ENCODE data around the gene ARHGAP1. TPM values are rescaled to one million over a fixed set of nuclear protein-coding genes. Genes with fewer than 3 reads are reported as not detected.

Gene ARHGAP1
- total and polyA plus RNA-seq, 2 of the 13 experiments (the other 11 are each of a cell fraction or from before 2014, with no cell fraction given) = 18.6 to 30.3 TPM

DNA sequence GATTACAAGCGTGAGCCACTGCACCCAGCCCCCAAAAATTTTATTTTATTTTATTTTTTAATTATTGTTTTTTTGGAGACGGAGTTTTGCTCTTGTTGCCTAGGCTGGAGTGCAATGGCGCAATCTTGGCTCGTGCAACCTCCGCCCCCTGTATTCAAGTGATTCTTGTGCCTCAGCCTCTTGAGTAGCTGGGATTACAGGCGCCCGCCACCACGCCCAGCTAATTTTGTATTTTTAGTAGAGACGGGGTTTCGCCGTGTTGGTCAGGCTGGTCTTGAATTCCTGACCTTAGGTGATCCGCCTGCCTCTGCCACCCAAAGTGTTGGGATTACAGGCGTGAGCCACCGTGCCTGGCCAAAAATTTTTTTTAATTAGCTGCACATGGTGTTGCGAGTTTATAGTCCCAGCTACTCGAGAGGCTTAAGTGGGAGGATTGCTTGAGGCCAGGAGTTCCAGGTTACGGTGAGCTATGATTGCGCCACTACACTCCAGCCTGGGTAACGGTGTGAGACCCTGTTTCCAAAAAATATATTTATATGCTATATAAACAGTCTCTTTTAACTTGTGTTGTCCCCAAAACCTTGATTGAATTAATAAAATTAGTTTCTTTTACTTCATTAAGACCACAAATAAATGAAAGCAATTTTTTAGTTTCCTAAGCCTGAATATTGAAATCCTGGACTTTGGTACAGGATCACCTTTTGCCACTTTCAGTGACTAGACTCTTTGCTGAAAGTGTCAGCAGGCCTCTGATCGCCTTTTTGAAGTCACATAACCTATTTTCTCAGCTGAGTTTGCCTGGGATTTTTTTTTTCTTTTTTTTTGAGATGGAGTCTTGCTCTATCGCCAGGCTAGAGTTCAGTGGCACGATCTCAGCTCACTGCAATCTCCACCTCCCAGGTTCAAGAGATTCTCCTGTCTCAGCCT is 66.9 kb downstream of the ARHGAP1 start (continued):
- TF ChIP-seq, protein P1, sequence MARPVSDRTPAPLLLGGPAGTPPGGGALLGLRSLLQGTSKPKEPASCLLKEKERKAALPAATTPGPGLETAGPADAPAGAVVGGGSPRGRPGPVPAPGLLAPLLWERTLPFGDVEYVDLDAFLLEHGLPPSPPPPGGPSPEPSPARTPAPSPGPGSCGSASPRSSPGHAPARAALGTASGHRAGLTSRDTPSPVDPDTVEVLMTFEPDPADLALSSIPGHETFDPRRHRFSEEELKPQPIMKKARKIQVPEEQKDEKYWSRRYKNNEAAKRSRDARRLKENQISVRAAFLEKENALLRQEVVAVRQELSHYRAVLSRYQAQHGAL (CRISPR knock-in tag; IDR thresholded peaks at IDR 0.05; ENCODE audit: not compliant biosample characterization) = no peak
- TF ChIP-seq, protein P2, sequence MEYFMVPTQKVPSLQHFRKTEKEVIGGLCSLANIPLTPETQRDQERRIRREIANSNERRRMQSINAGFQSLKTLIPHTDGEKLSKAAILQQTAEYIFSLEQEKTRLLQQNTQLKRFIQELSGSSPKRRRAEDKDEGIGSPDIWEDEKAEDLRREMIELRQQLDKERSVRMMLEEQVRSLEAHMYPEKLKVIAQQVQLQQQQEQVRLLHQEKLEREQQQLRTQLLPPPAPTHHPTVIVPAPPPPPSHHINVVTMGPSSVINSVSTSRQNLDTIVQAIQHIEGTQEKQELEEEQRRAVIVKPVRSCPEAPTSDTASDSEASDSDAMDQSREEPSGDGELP (IDR thresholded peaks at IDR 0.05; ENCODE audit: borderline replicate concordance, low read depth) = peak; percentile 86
- TF ChIP-seq, protein P3, sequence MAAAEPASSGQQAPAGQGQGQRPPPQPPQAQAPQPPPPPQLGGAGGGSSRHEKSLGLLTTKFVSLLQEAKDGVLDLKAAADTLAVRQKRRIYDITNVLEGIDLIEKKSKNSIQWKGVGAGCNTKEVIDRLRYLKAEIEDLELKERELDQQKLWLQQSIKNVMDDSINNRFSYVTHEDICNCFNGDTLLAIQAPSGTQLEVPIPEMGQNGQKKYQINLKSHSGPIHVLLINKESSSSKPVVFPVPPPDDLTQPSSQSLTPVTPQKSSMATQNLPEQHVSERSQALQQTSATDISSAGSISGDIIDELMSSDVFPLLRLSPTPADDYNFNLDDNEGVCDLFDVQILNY (CRISPR knock-in tag; conservative IDR thresholded peaks at IDR 0.05) = no peak
- TF ChIP-seq ZFX (CRISPR knock-in tag; IDR thresholded peaks at IDR 0.05; ENCODE audit: low read depth) (no peak), YEATS2 (CRISPR knock-in tag; IDR thresholded peaks at IDR 0.05; ENCODE audit: borderline replicate concordance) (no peak), ZIK1 (CRISPR knock-in tag; IDR thresholded peaks at IDR 0.05; ENCODE audit: borderline replicate concordance, low read depth) (no peak), ZNF337 (CRISPR knock-in tag; IDR thresholded peaks at IDR 0.05; ENCODE audit: borderline replicate concordance, low read depth) (no peak), POLR2G (IDR thresholded peaks at IDR 0.05; ENCODE audit: low read depth, low read length) (no peak), PPARG (CRISPR knock-in tag; conservative IDR thresholded peaks at IDR 0.05) (0 out of 2 replicates have a peak, but pooled peaks have one; percentile 23), SP140L (CRISPR knock-in tag; IDR thresholded peaks at IDR 0.05; ENCODE audit: borderline replicate concordance) (no peak), SOX6 (IDR thresholded peaks at IDR 0.05) (no peak), SOX6 (CRISPR knock-in tag; IDR thresholded peaks at IDR 0.05) (no peak; the same call in 1 of the 2 replicates), SP1 (IDR thresholded peaks at IDR 0.05) (no peak), SP1 (CRISPR knock-in tag; IDR thresholded peaks at IDR 0.05) (no peak)
- TF ChIP-seq, protein P4, sequence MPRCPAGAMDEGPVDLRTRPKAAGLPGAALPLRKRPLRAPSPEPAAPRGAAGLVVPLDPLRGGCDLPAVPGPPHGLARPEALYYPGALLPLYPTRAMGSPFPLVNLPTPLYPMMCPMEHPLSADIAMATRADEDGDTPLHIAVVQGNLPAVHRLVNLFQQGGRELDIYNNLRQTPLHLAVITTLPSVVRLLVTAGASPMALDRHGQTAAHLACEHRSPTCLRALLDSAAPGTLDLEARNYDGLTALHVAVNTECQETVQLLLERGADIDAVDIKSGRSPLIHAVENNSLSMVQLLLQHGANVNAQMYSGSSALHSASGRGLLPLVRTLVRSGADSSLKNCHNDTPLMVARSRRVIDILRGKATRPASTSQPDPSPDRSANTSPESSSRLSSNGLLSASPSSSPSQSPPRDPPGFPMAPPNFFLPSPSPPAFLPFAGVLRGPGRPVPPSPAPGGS (CRISPR knock-in tag; IDR thresholded peaks at IDR 0.05) = no peak
- TF ChIP-seq, protein P5, sequence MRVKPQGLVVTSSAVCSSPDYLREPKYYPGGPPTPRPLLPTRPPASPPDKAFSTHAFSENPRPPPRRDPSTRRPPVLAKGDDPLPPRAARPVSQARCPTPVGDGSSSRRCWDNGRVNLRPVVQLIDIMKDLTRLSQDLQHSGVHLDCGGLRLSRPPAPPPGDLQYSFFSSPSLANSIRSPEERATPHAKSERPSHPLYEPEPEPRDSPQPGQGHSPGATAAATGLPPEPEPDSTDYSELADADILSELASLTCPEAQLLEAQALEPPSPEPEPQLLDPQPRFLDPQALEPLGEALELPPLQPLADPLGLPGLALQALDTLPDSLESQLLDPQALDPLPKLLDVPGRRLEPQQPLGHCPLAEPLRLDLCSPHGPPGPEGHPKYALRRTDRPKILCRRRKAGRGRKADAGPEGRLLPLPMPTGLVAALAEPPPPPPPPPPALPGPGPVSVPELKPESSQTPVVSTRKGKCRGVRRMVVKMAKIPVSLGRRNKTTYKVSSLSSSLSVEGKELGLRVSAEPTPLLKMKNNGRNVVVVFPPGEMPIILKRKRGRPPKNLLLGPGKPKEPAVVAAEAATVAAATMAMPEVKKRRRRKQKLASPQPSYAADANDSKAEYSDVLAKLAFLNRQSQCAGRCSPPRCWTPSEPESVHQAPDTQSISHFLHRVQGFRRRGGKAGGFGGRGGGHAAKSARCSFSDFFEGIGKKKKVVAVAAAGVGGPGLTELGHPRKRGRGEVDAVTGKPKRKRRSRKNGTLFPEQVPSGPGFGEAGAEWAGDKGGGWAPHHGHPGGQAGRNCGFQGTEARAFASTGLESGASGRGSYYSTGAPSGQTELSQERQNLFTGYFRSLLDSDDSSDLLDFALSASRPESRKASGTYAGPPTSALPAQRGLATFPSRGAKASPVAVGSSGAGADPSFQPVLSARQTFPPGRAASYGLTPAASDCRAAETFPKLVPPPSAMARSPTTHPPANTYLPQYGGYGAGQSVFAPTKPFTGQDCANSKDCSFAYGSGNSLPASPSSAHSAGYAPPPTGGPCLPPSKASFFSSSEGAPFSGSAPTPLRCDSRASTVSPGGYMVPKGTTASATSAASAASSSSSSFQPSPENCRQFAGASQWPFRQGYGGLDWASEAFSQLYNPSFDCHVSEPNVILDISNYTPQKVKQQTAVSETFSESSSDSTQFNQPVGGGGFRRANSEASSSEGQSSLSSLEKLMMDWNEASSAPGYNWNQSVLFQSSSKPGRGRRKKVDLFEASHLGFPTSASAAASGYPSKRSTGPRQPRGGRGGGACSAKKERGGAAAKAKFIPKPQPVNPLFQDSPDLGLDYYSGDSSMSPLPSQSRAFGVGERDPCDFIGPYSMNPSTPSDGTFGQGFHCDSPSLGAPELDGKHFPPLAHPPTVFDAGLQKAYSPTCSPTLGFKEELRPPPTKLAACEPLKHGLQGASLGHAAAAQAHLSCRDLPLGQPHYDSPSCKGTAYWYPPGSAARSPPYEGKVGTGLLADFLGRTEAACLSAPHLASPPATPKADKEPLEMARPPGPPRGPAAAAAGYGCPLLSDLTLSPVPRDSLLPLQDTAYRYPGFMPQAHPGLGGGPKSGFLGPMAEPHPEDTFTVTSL (CRISPR knock-in tag; IDR thresholded peaks at IDR 0.05; ENCODE audit: borderline replicate concordance) = peak; percentile 47; the same call in 1 of the 2 replicates
- TF ChIP-seq, protein P6, sequence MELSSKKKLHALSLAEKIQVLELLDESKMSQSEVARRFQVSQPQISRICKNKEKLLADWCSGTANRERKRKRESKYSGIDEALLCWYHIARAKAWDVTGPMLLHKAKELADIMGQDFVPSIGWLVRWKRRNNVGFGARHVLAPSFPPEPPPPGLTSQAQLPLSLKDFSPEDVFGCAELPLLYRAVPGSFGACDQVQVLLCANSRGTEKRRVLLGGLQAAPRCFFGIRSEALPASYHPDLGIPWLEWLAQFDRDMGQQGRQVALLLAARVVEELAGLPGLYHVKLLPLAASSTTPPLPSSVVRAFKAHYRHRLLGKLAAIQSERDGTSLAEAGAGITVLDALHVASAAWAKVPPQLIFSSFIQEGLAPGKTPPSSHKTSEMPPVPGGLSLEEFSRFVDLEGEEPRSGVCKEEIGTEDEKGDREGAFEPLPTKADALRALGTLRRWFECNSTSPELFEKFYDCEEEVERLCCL (CRISPR knock-in tag; IDR thresholded peaks at IDR 0.05; ENCODE audit: borderline replicate concordance) = no peak

All from HepG2 (cell line).